Pancreas (tissue), 10 donors: ENCODE data around the gene PTPRK. TPM values are rescaled to one million over a fixed set of nuclear protein-coding genes. Genes with fewer than 3 reads are reported as not detected.

Source experiments
- ATAC-seq, 4 donors: fragments of 200-7000 bp; cut with Tn5 transposase; one replicate each; pipeline versions ENCODE4 v1.8.0 to v1.9.1; 2020; ENCODE audit warnings: mild to moderate bottlenecking in 4 of 4, moderate library complexity in 4 of 4
- DNase-seq, 6 donors: peaks; one replicate each; pipeline ENCODE4 v3.0.0-alpha.2; 2020
- FAIRE-seq: peaks from 2 replicates; lab custom pipeline; 2012; peaks lifted over from hg19 to GRCh38; lab: Jason Lieb, UNC
- H3K27ac ChIP-seq, 4 donors: fragments of 200-600 bp; sonication (generic); 1 replicate in 3 of 4; 2 replicates in 1 of 4; pipeline versions ENCODE4 v1.5.0 to v1.8.0; 2020
- H3K27me3 ChIP-seq, 4 donors: fragments of 200-600 bp; one replicate each; pipeline ENCODE4 v1.8.0; 2021
- H3K36me3 ChIP-seq, 3 donors: fragments of 200-600 bp; sonication (generic) in 1 of 3; one replicate each; pipeline versions ENCODE4 v1.5.0 to v1.8.0; 2020 to 2021
- H3K4me1 ChIP-seq, 3 donors: fragments of 200-600 bp; one replicate each; pipeline ENCODE4 v1.8.0; 2021
- H3K4me3 ChIP-seq, 4 donors: fragments of 200-600 bp; sonication (generic) in 2 of 4; one replicate each; pipeline versions ENCODE4 v1.5.0 to v1.8.0; 2020 to 2021
- H3K9me3 ChIP-seq, 4 donors: fragments of 200-600 bp; one replicate each; pipeline ENCODE4 v1.8.0; 2021
- WGBS, 2 donors: extraction: QIAGEN DNeasy Blood & Tissue Kit; methylation state at CpG; one replicate each; pipeline ENCODE4 v1.1.7; 2013; 5-methylcytosine and 5-hydroxymethylcytosine counted together
- intact Hi-C, 3 donors: fragments of 100-400 bp; cut with DNase I; formaldehyde crosslinking; loops; one replicate each; pipeline versions ENCODE4 v1.11.1 to v1.14.2; 2022
- polyA plus RNA-seq, 2 donors: library from polyadenylated mRNA; stranded (reverse); fragments of 200-250 nt; gene quantifications; one replicate each; pipeline ENCODE4 v1.2.3, GENCODE V29; 2013
- total RNA-seq, 6 donors: library from RNA; stranded (reverse); fragmentation: NEBNext Ultra II Directional in 4 of 6; extraction: Animal tissue kit (Norgen Biotek cat#: 25700) in 4 of 6; gene quantifications; one replicate each; pipeline versions ENCODE4 v1.2.1 to v1.2.4, GENCODE V29; 2021 to 2023
- TF ChIP-seq, protein P1 (sequence below), 4 donors: fragments of 200-600 bp; sonication (generic) in 3 of 4; IDR thresholded peaks; one replicate each; pipeline versions ENCODE4 v1.5.0 to v1.8.0; 2021; ENCODE audit warnings: antibody characterized with exemption in 4 of 4
- donor health status: healthy with polysubstance abuse.
- donor health status: DM: no; HTN: no; CAD: no; lungs with moderate emphysema.
- donor health status: DM: no; HTN: no; CAD: no.
- donor health status: control.
- donor health status: control.
- donor health status: Bipolar disorder and iron deficiency.
- donor health status: DM: yes; HTN: yes; CAD: no.
- donor health status: DM: no; HTN: no; CAD: no.
- donor health status: DM: no; HTN: no; CAD: no.
- donor health status: DM: yes; HTN: yes; CAD: no.

The PTPRK gene
- total and polyA plus RNA-seq, 8 donors, result 10.5 to 72.7 (median 51.7) TPM

DNA sequence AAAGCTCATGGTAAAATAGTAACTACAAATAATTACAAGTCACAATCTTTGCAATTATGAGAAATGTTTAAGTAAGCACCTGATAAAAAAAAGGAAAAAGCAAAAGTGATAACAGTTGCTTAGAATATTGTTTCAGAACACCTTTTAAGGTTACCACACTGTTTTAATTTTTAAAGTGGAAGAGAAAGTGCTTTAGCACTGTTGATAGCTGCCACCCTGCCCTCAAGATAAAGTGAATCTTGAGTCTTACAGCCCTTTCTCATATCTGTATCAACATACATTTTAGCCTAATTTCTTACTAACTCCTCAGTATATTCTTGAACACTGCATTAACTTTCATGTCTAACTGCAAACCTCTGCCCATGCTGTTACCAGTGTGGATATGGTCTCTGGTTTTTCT is 492.2 kb downstream of the PTPRK start:
- Histone ChIP-seq H3K9me3 (no peaks in the 10 kb centered on the region), H3K4me3 (no peak overlapping the region), H3K36me3 (no peaks in the 10 kb centered on the region), H3K27me3 (no peaks in the 10 kb centered on the region), H3K27ac (no peak overlapping the region), H3K4me1 (no peaks in the 10 kb centered on the region)
- ATAC-seq (no peak), FAIRE-seq (no peak), DNase-seq (no peak)
- TF ChIP-seq, protein P1, sequence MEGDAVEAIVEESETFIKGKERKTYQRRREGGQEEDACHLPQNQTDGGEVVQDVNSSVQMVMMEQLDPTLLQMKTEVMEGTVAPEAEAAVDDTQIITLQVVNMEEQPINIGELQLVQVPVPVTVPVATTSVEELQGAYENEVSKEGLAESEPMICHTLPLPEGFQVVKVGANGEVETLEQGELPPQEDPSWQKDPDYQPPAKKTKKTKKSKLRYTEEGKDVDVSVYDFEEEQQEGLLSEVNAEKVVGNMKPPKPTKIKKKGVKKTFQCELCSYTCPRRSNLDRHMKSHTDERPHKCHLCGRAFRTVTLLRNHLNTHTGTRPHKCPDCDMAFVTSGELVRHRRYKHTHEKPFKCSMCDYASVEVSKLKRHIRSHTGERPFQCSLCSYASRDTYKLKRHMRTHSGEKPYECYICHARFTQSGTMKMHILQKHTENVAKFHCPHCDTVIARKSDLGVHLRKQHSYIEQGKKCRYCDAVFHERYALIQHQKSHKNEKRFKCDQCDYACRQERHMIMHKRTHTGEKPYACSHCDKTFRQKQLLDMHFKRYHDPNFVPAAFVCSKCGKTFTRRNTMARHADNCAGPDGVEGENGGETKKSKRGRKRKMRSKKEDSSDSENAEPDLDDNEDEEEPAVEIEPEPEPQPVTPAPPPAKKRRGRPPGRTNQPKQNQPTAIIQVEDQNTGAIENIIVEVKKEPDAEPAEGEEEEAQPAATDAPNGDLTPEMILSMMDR (IDR thresholded peaks at IDR 0.05), result no peak
- intact Hi-C loops, result no loop called here

GRCh38 chr6:128025478-128025877 is 494.9 kb downstream of the PTPRK start:
- intact Hi-C loops, result no loop called here
- ATAC-seq (no peak), DNase-seq (no peak), FAIRE-seq (no peak)
- no peaks in the 10 kb centered on the region for H3K4me1 ChIP-seq
- TF ChIP-seq, protein P1 (IDR thresholded peaks at IDR 0.05), result no peak
- no peaks in the 10 kb centered on the region for H3K27me3 ChIP-seq
- no peak overlapping the region for H3K27ac ChIP-seq
- no peaks in the 10 kb centered on the region for H3K36me3 ChIP-seq
- H3K4me3 ChIP-seq, result no peak overlapping the region
- WGBS, 2 donors, result 89 to 100% methylated on average over 1 of the region's 1 CpG
- no peaks in the 10 kb centered on the region for H3K9me3 ChIP-seq

DNA sequence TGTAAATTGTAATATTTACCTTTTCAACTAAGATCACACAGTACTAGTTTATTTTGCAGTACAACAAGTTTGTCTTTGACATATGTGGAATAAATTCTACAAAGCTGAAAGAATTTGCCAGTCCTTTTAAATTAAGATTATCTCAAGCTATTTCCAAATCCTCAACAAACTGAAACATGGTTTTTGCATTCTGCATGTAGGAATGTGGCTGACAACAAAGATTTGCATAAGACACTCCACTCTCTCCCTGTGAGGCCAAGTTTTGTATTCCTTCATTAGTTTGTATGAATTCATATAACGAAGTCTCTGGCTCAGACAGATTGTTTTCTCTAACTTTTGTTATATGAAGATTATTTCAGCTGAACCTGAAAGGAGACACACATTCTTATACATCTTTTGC is 495.4 kb downstream of the PTPRK start:
- H3K27ac ChIP-seq, result no peak overlapping the region
- WGBS, 2 donors, result 93 to 97% methylated on average over 1 of the region's 1 CpG
- no peaks in the 10 kb centered on the region for H3K9me3 ChIP-seq
- DNase-seq (no peak), FAIRE-seq (no peak), ATAC-seq (no peak)
- H3K27me3 ChIP-seq, result no peaks in the 10 kb centered on the region
- intact Hi-C loops, result no loop called here
- H3K4me3 ChIP-seq, result no peak overlapping the region
- no peaks in the 10 kb centered on the region for H3K36me3 ChIP-seq
- H3K4me1 ChIP-seq, result no peaks in the 10 kb centered on the region
- TF ChIP-seq, protein P1 (IDR thresholded peaks at IDR 0.05), result no peak

GRCh38 chr6:128024046-128024445 is 496.4 kb downstream of the PTPRK start:
- Histone ChIP-seq H3K27ac (no peak overlapping the region), H3K9me3 (no peaks in the 10 kb centered on the region), H3K4me1 (no peaks in the 10 kb centered on the region), H3K36me3 (no peaks in the 10 kb centered on the region), H3K27me3 (no peaks in the 10 kb centered on the region), H3K4me3 (no peak overlapping the region)
- intact Hi-C loops, result no loop called here
- no peak for FAIRE-seq
- ATAC-seq, result no peak
- 98 to 100% methylated on average over 1 of the region's 1 CpG for WGBS, 2 donors
- no peak for DNase-seq
- TF ChIP-seq, protein P1 (IDR thresholded peaks at IDR 0.05), result no peak

GRCh38 chr6:128018821-128019220 is 501.6 kb downstream of the PTPRK start:
- DNase-seq, result no peak
- no peak overlapping the region for H3K4me3 ChIP-seq
- no peaks in the 10 kb centered on the region for H3K9me3 ChIP-seq
- no peak for FAIRE-seq
- H3K36me3 ChIP-seq, result no peaks in the 10 kb centered on the region
- ATAC-seq, result no peak
- H3K27me3 ChIP-seq, result no peaks in the 10 kb centered on the region
- TF ChIP-seq, protein P1 (IDR thresholded peaks at IDR 0.05), result no peak
- WGBS, 2 donors, result 89 to 94% methylated on average over 2 of the region's 2 CpGs
- no peak overlapping the region for H3K27ac ChIP-seq
- H3K4me1 ChIP-seq, result no peaks in the 10 kb centered on the region
- intact Hi-C loops, result no loop called here
